HG03460 (cell line): ENCODE results near the gene PBX3.

ENCODE experiments used
- ATAC-seq: cut with Tn5 transposase; IDR thresholded peaks from one replicate; pipeline ENCODE4 v1.9.1; 2021; ENCODE audit not compliant: unreplicated experiment

Gene PBX3

GRCh38 chr9:125748446-125749099, 1.4 kb downstream of the PBX3 start:
- ATAC-seq: no peak

- ATAC-seq: no peak
Observed at GRCh38 chr9:125749287-125749935, 2.2 kb downstream of the PBX3 start.

- no peak for ATAC-seq
Observed at GRCh38 chr9:125749951-125750626, 2.9 kb downstream of the PBX3 start.

- no peak for ATAC-seq
Observed at GRCh38 chr9:125750627-125751011, 3.4 kb downstream of the PBX3 start.

GRCh38 chr9:125752070-125752628, 5.0 kb downstream of the PBX3 start:
- no peak for ATAC-seq

- no peak for ATAC-seq
Observed at GRCh38 chr9:125754096-125754495, 6.9 kb downstream of the PBX3 start.

- no peak for ATAC-seq
Observed at GRCh38 chr9:125755340-125755739, 8.2 kb downstream of the PBX3 start.

- no peak for ATAC-seq
Observed at GRCh38 chr9:125756518-125756917, 9.3 kb downstream of the PBX3 start.

- ATAC-seq: no peak
Observed at GRCh38 chr9:125757834-125758233, 10.7 kb downstream of the PBX3 start.

GRCh38 chr9:125758986-125759763, 12.0 kb downstream of the PBX3 start:
- no peak for ATAC-seq

- ATAC-seq: no peak
Observed at GRCh38 chr9:125759764-125760129, 12.6 kb downstream of the PBX3 start.

- no peak for ATAC-seq
Observed at GRCh38 chr9:125760537-125760936, 13.4 kb downstream of the PBX3 start.

- no peak for ATAC-seq
Observed at GRCh38 chr9:125761676-125762450, 14.7 kb downstream of the PBX3 start.

GRCh38 chr9:125763394-125763801, 16.2 kb downstream of the PBX3 start:
- no peak for ATAC-seq

- ATAC-seq: no peak
Observed at GRCh38 chr9:125764198-125764597, 17.0 kb downstream of the PBX3 start.

GRCh38 chr9:125766468-125767221, 19.5 kb downstream of the PBX3 start:
- no peak for ATAC-seq

- ATAC-seq: peak; percentile 76
Observed at GRCh38 chr9:125767349-125767748, 20.2 kb downstream of the PBX3 start.

GRCh38 chr9:125768803-125769202, 21.6 kb downstream of the PBX3 start:
- no peak for ATAC-seq

- no peak for ATAC-seq
Observed at GRCh38 chr9:125771037-125771436, 23.9 kb downstream of the PBX3 start.

GRCh38 chr9:125772740-125773139, 25.6 kb downstream of the PBX3 start:
- ATAC-seq: no peak
